Endothelial cell of umbilical vein (primary cell): ENCODE data around the gene COPE. TPM values are rescaled to one million over a fixed set of nuclear protein-coding genes. Genes with fewer than 3 reads are reported as not detected.
A peak's percentile ranks its signal among the peaks of the same experiment; 100 is the strongest.

Source experiments
- BruUV-seq: library from RNA; stranded (reverse); fragments of 400-500 nt; replicated peaks from 2 replicates; lab custom pipeline; 2021; lab: Mats Ljungman, UMichigan
- CTCF ChIA-PET: fragments of 300-600, 350-600 bp; sonication (Branson Sonifier 250); formaldehyde crosslinking; loops from one replicate; lab custom pipeline; 2021; ENCODE audit warnings: antibody characterized with exemption, inconsistent platforms; lab: Charles Lee
- POLR2A ChIA-PET: fragments of 300-600, 350-600 bp; sonication (Branson Sonifier 250); formaldehyde crosslinking; loops from one replicate; lab custom pipeline; 2021; ENCODE audit warnings: antibody characterized with exemption, inconsistent platforms; lab: Charles Lee
- DNase-seq: peaks from one replicate; pipeline ENCODE4 v3.0.0-alpha.2; 2011; ENCODE audit warnings: low read depth, low spot score
- FAIRE-seq: peaks from 2 replicates; lab custom pipeline; 2011; peaks lifted over from hg19 to GRCh38; lab: Jason Lieb, UNC
- H2AFZ ChIP-seq: 2 replicates; pipeline ENCODE4 v1.6.0; 2012; ENCODE audit warnings: low read depth, low read length, control low read depth, inconsistent platforms
- H3K27ac ChIP-seq: 2 replicates; pipeline ENCODE4 v1.5.1; 2011; ENCODE audit warnings: low read depth, mild to moderate bottlenecking, control low read depth, low read length, moderate library complexity; ENCODE audit not compliant: insufficient read depth
- H3K27me3 ChIP-seq, 2 experiments: 2 replicates each; pipeline versions ENCODE4 v1.6.0 to v1.6.1; 2011; ENCODE audit warnings: low read length in 2 of 2, mixed read lengths in 1 of 2; ENCODE audit not compliant: control insufficient read depth in 2 of 2, insufficient read depth in 2 of 2
- H3K36me3 ChIP-seq, 2 experiments: 2 replicates in 1 of 2; 3 replicates in 1 of 2; pipeline ENCODE4 v1.5.1; 2011; ENCODE audit warnings: low read length in 2 of 2, mild to moderate bottlenecking in 1 of 2, moderate library complexity in 1 of 2; ENCODE audit not compliant: control insufficient read depth in 2 of 2, insufficient read depth in 2 of 2; ENCODE audit errors: extremely low read depth in 1 of 2
- H3K4me1 ChIP-seq: 3 replicates; pipeline ENCODE4 v1.5.1; 2011; ENCODE audit warnings: mild to moderate bottlenecking, low read length; ENCODE audit not compliant: control insufficient read depth, insufficient read depth; ENCODE audit errors: extremely low read depth
- H3K4me2 ChIP-seq: 2 replicates; pipeline ENCODE4 v1.6.1; 2011; ENCODE audit warnings: low read length, control low read depth, mixed read lengths; ENCODE audit not compliant: insufficient read depth
- H3K4me3 ChIP-seq, 3 experiments: fragments of 200-600 bp in 1 of 3; sonication (generic), shearing (Covaris generic) in 1 of 3; replicated peaks in 1 of 3; 2 replicates each; pipeline ENCODE4 v1.5.1; 2011 to 2016; ENCODE audit warnings: control low read depth in 3 of 3, low read length in 3 of 3, mild to moderate bottlenecking in 2 of 3, inconsistent platforms in 1 of 3, low read depth in 1 of 3, moderate library complexity in 1 of 3; ENCODE audit not compliant: insufficient read depth in 1 of 3
- H3K79me2 ChIP-seq: 2 replicates; pipeline ENCODE4 v1.6.0; 2012; ENCODE audit warnings: low read length, inconsistent platforms; ENCODE audit not compliant: control insufficient read depth, insufficient read depth
- H3K9ac ChIP-seq: replicated peaks from 2 replicates; pipeline ENCODE3; 2011; ENCODE audit warnings: low read length, control low read depth; ENCODE audit not compliant: insufficient read depth; ENCODE audit errors: extremely low read depth
- H3K9me1 ChIP-seq: replicated peaks from 3 replicates; pipeline ENCODE4 v1.6.0; 2011; ENCODE audit warnings: mild to moderate bottlenecking, low read length; ENCODE audit not compliant: control insufficient read depth, insufficient read depth; ENCODE audit errors: extremely low read depth
- H3K9me3 ChIP-seq: replicated peaks from 2 replicates; pipeline ENCODE4 v1.5.1; 2012; ENCODE audit warnings: low read length, inconsistent platforms; ENCODE audit not compliant: control insufficient read depth, insufficient read depth
- H4K20me1 ChIP-seq: replicated peaks from 2 replicates; pipeline ENCODE3; 2011; ENCODE audit warnings: mild to moderate bottlenecking, low read length; ENCODE audit not compliant: control insufficient read depth, insufficient read depth; ENCODE audit errors: extremely low read depth
- EZH2 ChIP-seq: IDR thresholded peaks from 2 replicates; pipeline ENCODE4 v1.6.1; 2012; ENCODE audit warnings: borderline replicate concordance, low read depth, mild to moderate bottlenecking, moderate library complexity, low read length, inconsistent platforms; ENCODE audit not compliant: severe bottlenecking
- FOS ChIP-seq: IDR thresholded peaks from 2 replicates; pipeline ENCODE4 v1.6.1; 2011; ENCODE audit warnings: mild to moderate bottlenecking, low read length, moderate library complexity, borderline replicate concordance; ENCODE audit not compliant: insufficient read depth
- GATA2 ChIP-seq: IDR thresholded peaks from 2 replicates; pipeline ENCODE4 v1.7.0; 2011; ENCODE audit warnings: low read depth, mild to moderate bottlenecking, moderate library complexity, mixed read lengths, low read length; ENCODE audit not compliant: insufficient read length, insufficient read depth
- JUN ChIP-seq: IDR thresholded peaks from 2 replicates; pipeline ENCODE4 v1.6.1; 2011; ENCODE audit warnings: borderline replicate concordance, low read depth; ENCODE audit not compliant: insufficient read length, insufficient read depth
- MYC ChIP-seq: IDR thresholded peaks from one replicate; pipeline ENCODE4 v1.6.1; 2011; ENCODE audit warnings: mild to moderate bottlenecking, low read depth, low read length
- POLR2A ChIP-seq: IDR thresholded peaks from 2 replicates; pipeline ENCODE4 v1.6.1; 2012; ENCODE audit warnings: low read depth, mild to moderate bottlenecking, control low read depth, low read length
- POLR2AphosphoS5 ChIP-seq: IDR thresholded peaks from 2 replicates; pipeline ENCODE4 v1.6.1; 2012; ENCODE audit warnings: low read depth, mild to moderate bottlenecking, control low read depth, low read length, moderate library complexity; ENCODE audit not compliant: insufficient read depth
- dilution Hi-C: fragments of 300-500 bp; cut with MboI; formaldehyde crosslinking; loops from one replicate; pipeline ENCODE4 v1.15.0; 2019; ENCODE audit warnings: low sequenced_read_pairs; ENCODE audit not compliant: extremely low pct_ligation_motif_present
- intact Hi-C: fragments of 100-400 bp; cut with micrococcal nuclease; formaldehyde crosslinking; loops from one replicate; pipeline ENCODE4 v1.10.0; 2022
- polyA plus RNA-seq, 4 experiments: library from polyadenylated mRNA; depleted of rRNA in 3 of 4; stranded (reverse) in 3 of 4; unstranded in 1 of 4; fragments of >200 nt; gene quantifications; 2 replicates each; pipeline versions ENCODE4 v1.2.1 to v1.2.3, GENCODE V29; 2011 to 2012; ENCODE audit warnings: missing spikeins in 1 of 4
- total RNA-seq: library from RNA; stranded (reverse); gene quantifications from 2 replicates; pipeline ENCODE4 v1.2.3, GENCODE V29; 2021

COPE gene
- total and polyA plus RNA-seq, 2 donors (not counting 3 experiments of a cell fraction or from before 2014, with no cell fraction given) = 252 to 407 TPM

GRCh38 chr19:18850471-18851375 is 68.5 kb downstream of the COPE start:
- peaks cover 48% of the 10 kb centered on the region for H3K4me1 ChIP-seq
- H4K20me1 ChIP-seq = no peaks in the 10 kb centered on the region
- H3K4me2 ChIP-seq = peak overlapping the region; percentile 53
- TF ChIP-seq FOS (no peak), POLR2AphosphoS5 (no peak), GATA2 (no peak)
- FAIRE-seq (peak; percentile 38), DNase-seq (peak; percentile 31)
- no peak overlapping the region for H3K4me3 ChIP-seq
- H3K79me2 ChIP-seq = peaks cover 37% of the 10 kb centered on the region
- peak overlapping the region; percentile 40 for H3K27ac ChIP-seq
- H3K27me3 ChIP-seq = no peaks in the 10 kb centered on the region
- peaks cover 16 to 37% of the 10 kb centered on the region in 2 experiments for H3K36me3 ChIP-seq
- ChIA-PET POLR2A (no interaction called here), CTCF (interaction anchor here (1.0 to 5.6 kb wide), 6 partner anchors 8 to 257 kb away, joined by 3 to 79 read pairs (median 4); partner anchors contain the start of gene UPF1)
- intact Hi-C loops (loop anchor here (2.0 kb wide), 1 partner anchor 16 kb away; no protein-coding TSS in a partner anchor), dilution Hi-C loops (no loop called here)
- no peaks in the 10 kb centered on the region for H3K9me1 ChIP-seq
- no peaks in the 10 kb centered on the region for H3K9me3 ChIP-seq
- no TSS peak for BruUV-seq
- H3K9ac ChIP-seq = no peak overlapping the region
- H2AFZ ChIP-seq = no peak overlapping the region

GRCh38 chr19:18849838-18850400 is 69.3 kb downstream of the COPE start:
- H3K36me3 ChIP-seq = peaks cover 10 to 29% of the 10 kb centered on the region in 2 experiments
- peak overlapping the region; percentile 48 for H3K27ac ChIP-seq
- H3K4me1 ChIP-seq = peaks cover 48% of the 10 kb centered on the region
- no peaks in the 10 kb centered on the region for H3K9me1 ChIP-seq
- DNase-seq (no peak), FAIRE-seq (no peak)
- H3K4me3 ChIP-seq = no peak overlapping the region
- intact Hi-C loops (loop anchor here (1.0 to 5.0 kb wide), 6 partner anchors 17 to 399 kb away; no protein-coding TSS in a partner anchor), dilution Hi-C loops (no loop called here)
- BruUV-seq = no TSS peak
- H2AFZ ChIP-seq = no peak overlapping the region
- H3K79me2 ChIP-seq = peaks cover 45% of the 10 kb centered on the region
- no peaks in the 10 kb centered on the region for H3K9me3 ChIP-seq
- H3K4me2 ChIP-seq = peak overlapping the region; percentile 8
- H3K9ac ChIP-seq = no peak overlapping the region
- TF ChIP-seq POLR2AphosphoS5 = no peak
- no peak for TF ChIP-seq POLR2A
- no peak for TF ChIP-seq EZH2
- no peak for TF ChIP-seq GATA2
- no peak for TF ChIP-seq JUN
- no peak for TF ChIP-seq MYC
- H3K27me3 ChIP-seq = no peaks in the 10 kb centered on the region
- POLR2A ChIA-PET = no interaction called here
- CTCF ChIA-PET = interaction anchor here (1.0 to 5.6 kb wide), 5 partner anchors 11 to 256 kb away, joined by 3 to 79 read pairs (median 6); partner anchors contain the start of gene UPF1
- no peaks in the 10 kb centered on the region for H4K20me1 ChIP-seq
